ENCODE data around the gene BRPF1. TPM values are rescaled to one million over a fixed set of nuclear protein-coding genes. Genes with fewer than 3 reads are reported as not detected.

Gene BRPF1
- total RNA-seq, 4 donors from 2014 or later: 10.8 to 36.0 (median 16.7) TPM

DNA sequence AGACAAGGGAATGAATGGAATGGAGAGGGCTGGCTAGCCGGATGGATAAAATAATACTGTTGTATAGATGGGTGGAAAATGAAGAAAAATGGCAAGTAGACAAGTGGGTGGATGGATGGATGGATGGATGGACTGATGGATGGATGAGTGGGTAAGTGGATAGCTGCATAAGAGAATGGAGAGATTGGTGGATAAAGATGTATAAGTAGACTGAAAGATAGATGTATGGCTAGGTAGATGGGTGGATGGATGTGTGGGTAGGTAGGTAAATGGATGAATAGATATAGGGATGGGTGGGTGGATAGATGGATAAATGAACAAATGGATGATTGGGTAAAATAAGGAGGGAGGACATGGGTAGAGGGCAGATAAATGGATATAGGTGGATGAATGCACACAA is 14.0 kb upstream of the BRPF1 start:
- H3K27ac ChIP-seq: no peak overlapping the region
- no peaks in the 10 kb centered on the region for H3K36me3 ChIP-seq
- H3K9me3 ChIP-seq: no peaks in the 10 kb centered on the region
- no peaks in the 10 kb centered on the region for H3K4me1 ChIP-seq
- TF ChIP-seq, protein P1, sequence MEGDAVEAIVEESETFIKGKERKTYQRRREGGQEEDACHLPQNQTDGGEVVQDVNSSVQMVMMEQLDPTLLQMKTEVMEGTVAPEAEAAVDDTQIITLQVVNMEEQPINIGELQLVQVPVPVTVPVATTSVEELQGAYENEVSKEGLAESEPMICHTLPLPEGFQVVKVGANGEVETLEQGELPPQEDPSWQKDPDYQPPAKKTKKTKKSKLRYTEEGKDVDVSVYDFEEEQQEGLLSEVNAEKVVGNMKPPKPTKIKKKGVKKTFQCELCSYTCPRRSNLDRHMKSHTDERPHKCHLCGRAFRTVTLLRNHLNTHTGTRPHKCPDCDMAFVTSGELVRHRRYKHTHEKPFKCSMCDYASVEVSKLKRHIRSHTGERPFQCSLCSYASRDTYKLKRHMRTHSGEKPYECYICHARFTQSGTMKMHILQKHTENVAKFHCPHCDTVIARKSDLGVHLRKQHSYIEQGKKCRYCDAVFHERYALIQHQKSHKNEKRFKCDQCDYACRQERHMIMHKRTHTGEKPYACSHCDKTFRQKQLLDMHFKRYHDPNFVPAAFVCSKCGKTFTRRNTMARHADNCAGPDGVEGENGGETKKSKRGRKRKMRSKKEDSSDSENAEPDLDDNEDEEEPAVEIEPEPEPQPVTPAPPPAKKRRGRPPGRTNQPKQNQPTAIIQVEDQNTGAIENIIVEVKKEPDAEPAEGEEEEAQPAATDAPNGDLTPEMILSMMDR (IDR thresholded peaks at IDR 0.05): no peak
- TF ChIP-seq POLR2A (IDR thresholded peaks at IDR 0.05): no peak
- H3K4me3 ChIP-seq: no peak overlapping the region
- intact Hi-C loops (cut with DNase I; ENCODE audit: low total_unique reads): no loop called here
- no peaks in the 10 kb centered on the region for H3K27me3 ChIP-seq
- DNase-seq: no peak

DNA sequence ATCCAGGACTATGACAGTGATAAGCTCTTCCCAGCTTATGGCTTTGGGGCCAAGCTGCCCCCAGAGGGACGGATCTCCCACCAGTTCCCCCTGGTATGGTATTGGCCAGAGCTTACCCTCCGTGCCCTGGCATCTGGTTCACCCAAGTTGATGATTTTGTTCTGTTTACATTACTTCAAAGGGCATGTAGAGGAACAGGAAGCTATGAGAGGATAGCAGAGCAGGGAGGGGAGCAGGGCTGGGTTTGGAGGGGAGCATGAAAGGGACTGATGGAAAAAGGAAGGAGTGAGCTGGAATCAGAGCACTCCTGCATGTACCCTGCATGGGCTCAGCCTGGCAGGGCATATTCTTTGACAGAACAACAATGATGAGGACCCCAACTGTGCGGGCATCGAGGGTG is 13.4 kb upstream of the BRPF1 start:
- TF ChIP-seq POLR2A (IDR thresholded peaks at IDR 0.05): no peak
- TF ChIP-seq, protein P1 (IDR thresholded peaks at IDR 0.05): no peak
- Histone ChIP-seq H3K9me3 (no peaks in the 10 kb centered on the region), H3K27me3 (no peaks in the 10 kb centered on the region), H3K36me3 (no peaks in the 10 kb centered on the region), H3K27ac (no peak overlapping the region), H3K4me3 (no peak overlapping the region), H3K4me1 (no peaks in the 10 kb centered on the region)
- no peak for DNase-seq
- intact Hi-C loops (cut with DNase I; ENCODE audit: low total_unique reads): no loop called here

GRCh38 chr3:9721015-9721699 is 10.4 kb upstream of the BRPF1 start:
- peaks cover 0 to 4% of the 10 kb centered on the region in 2 donors for H3K4me1 ChIP-seq
- intact Hi-C loops (cut with DNase I; ENCODE audit: low total_unique reads): no loop called here

DNA sequence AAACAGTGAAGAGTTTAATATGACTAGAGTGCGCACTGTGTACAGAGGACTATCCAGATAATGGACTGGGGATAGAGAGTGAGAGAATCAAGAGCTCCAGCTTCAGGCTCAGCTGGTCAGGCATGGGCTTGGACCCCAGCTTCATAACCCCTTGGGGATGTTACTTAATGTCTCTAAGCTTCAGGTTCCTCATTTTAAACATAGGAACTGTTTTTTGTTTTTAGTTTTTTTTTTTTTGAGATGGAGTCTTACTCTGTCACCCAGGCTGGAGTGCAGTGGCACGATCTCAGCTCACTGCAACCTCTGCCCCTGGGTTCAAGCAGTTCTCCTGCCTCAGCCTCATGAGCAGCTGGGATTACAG is 9.9 kb upstream of the BRPF1 start:
- H3K4me3 ChIP-seq: no peak overlapping the region
- no peaks in the 10 kb centered on the region for H3K36me3 ChIP-seq
- peaks cover 0 to 4% of the 10 kb centered on the region in 2 donors for H3K4me1 ChIP-seq
- no peak overlapping the region for H3K27ac ChIP-seq
- H3K27me3 ChIP-seq: no peaks in the 10 kb centered on the region
- no peak for DNase-seq
- no peaks in the 10 kb centered on the region for H3K9me3 ChIP-seq
- intact Hi-C loops (cut with DNase I; ENCODE audit: low total_unique reads): no loop called here
- TF ChIP-seq, protein P1 (IDR thresholded peaks at IDR 0.05): no peak
- TF ChIP-seq POLR2A (IDR thresholded peaks at IDR 0.05): no peak

More at GRCh38 chr3:9721015-9721699, 10.4 kb upstream of the BRPF1 start:
- H3K4me3 ChIP-seq: no peak overlapping the region
- H3K27ac ChIP-seq: no peak overlapping the region
- H3K9me3 ChIP-seq: no peaks in the 10 kb centered on the region
- no peak for TF ChIP-seq POLR2A (IDR thresholded peaks at IDR 0.05)
- TF ChIP-seq, protein P1 (IDR thresholded peaks at IDR 0.05): no peak
- DNase-seq: no peak
- H3K27me3 ChIP-seq: no peaks in the 10 kb centered on the region
- H3K36me3 ChIP-seq: no peaks in the 10 kb centered on the region

DNA sequence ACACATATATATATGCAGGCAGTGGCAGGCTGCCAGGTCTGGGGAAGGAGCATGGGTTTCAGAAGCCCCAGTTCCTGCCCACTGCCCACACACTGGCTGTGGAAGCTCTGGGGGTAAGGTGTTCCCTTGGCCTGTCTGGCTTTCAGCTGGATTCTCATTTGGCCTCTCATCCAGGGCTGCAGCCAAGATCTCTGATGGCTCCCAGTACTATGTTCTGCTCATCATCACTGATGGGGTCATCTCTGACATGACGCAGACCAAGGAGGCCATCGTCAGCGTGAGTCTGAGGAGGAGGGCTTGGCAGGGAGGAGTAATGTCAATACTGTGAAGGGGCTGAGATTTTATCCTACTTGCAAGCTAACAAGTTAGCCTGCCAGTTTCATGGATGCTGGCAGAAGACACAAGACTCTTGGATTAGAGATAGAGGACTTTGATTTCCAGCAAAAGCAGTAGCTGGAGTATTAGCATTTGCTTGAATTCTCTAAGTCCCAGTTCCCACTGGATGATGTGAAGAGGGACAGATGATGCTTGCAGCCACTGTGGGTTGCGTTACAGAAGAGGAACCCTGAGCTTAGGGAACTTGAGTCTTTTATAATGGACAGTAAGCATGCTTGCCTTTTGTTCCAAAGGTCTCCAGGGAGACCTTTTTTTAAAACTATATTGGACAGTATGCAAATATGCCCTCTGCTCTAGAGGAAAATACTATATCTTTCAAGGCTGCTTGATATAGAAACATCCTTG is 5.6 kb upstream of the BRPF1 start:
- Histone ChIP-seq H3K4me3 (no peak overlapping the region), H3K9me3 (no peaks in the 10 kb centered on the region), H3K27me3 (no peaks in the 10 kb centered on the region), H3K4me1 (peaks cover 0 to 9% of the 10 kb centered on the region in 2 donors), H3K36me3 (no peaks in the 10 kb centered on the region), H3K27ac (peak overlapping the region in 1 of 2 donors; percentile 24)
- no peak for TF ChIP-seq POLR2A (IDR thresholded peaks at IDR 0.05)
- TF ChIP-seq, protein P1 (IDR thresholded peaks at IDR 0.05): no peak
- intact Hi-C loops (cut with DNase I; ENCODE audit: low total_unique reads): no loop called here
- DNase-seq: peak; percentile 53 to 64

Data from uterus (tissue), 4 donors.